ENCODE measurements around the gene TRPV4.

DNA sequence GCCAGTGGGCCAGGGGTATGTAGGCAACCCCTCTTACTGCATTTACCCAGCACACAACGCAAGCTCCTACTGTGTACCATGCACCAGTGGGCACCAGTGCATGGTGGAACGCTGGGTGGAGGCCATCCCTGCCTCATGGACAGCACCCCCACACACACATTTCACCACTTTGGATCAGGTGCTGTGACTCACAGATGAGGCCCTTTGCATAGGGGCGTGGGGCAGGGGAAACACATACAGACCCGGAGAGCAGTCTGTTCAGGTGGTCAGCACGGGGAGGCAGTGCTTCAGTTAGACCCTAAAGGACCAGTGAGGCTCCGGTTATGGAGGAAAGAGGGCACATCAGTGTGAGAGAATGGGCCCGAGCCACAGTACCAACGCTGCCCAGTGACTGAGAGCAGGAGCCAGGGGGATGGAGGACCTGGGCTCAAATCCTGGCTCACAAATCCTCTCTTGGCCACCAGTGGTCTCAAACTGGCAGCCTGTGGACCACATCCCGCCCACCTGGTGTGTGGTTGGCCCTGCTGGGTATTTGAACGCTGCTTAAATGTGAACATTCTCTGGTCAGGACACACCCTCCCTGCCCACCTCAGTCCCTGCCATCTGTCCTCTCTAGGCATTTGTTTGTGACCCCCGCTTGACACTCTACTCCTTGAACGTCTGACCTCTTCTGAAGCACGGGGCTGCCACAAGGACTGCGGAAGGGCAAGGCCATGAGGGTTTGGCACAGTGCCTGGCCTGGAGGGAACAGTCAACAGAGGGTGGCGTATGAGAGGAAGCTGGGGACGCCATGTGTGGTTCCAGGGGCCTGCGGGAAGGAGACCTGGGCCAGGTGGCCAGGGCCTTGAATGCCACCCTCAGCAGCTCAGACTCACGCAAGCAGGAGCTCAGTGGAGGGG, 72.9 kb downstream of the TRPV4 start:
- no peak for TF ChIP-seq CTCF (conservative IDR thresholded peaks at IDR 0.05 in 1 of 2, IDR thresholded peaks at IDR 0.05 in 1 of 2; ENCODE audit: extremely low read depth in 1 of 2, insufficient read depth in 1 of 2, low read depth in 1 of 2, low read length in 2 of 2)
- TF ChIP-seq EZH2 (IDR thresholded peaks at IDR 0.05; ENCODE audit: borderline replicate concordance, low read length) = no peak

Measured in mammary epithelial cell (primary cell).